Activated CD8-positive, alpha-beta T cell treated with anti-CD3 and anti-CD28 coated beads for 36 hours (primary cell): ENCODE data around the gene MEG3. TPM values are rescaled to one million over a fixed set of nuclear protein-coding genes. Genes with fewer than 3 reads are reported as not detected.
"Not testable (repeated sequence)": the region's sequence is repeated elsewhere in the genome, so short reads cannot be mapped to it uniquely, and the experiment has no call there.

Source experiments
- ATAC-seq: fragments of 200-7000 bp; cut with Tn5 transposase; one replicate; pipeline ENCODE4 v1.10.0; 2021; ENCODE audit warnings: mild to moderate bottlenecking, moderate library complexity
- CTCF ChIA-PET: fragments of 350-600 bp; sonication (Branson Sonifier 250); formaldehyde crosslinking; loops from one replicate; lab custom pipeline; 2021; ENCODE audit warnings: antibody characterized with exemption; lab: Charles Lee
- POLR2A ChIA-PET: fragments of 350-600 bp; sonication (Branson Sonifier 250); formaldehyde crosslinking; loops from one replicate; lab custom pipeline; 2021; ENCODE audit warnings: antibody characterized with exemption; lab: Charles Lee
- DNase-seq: peaks from one replicate; pipeline ENCODE4 v3.0.0-alpha.2; 2020
- H3K27ac Mint-ChIP-seq: one replicate; pipeline ENCODE4 v1.8.0; 2021; ENCODE audit warnings: mild to moderate bottlenecking, mixed read lengths
- H3K27me3 Mint-ChIP-seq: one replicate; pipeline ENCODE4 v1.8.0; 2021; ENCODE audit warnings: mixed read lengths
- H3K36me3 Mint-ChIP-seq: one replicate; pipeline ENCODE4 v1.8.0; 2021; ENCODE audit warnings: low read depth, mixed read lengths
- H3K4me1 Mint-ChIP-seq: one replicate; pipeline ENCODE4 v1.8.0; 2021; ENCODE audit warnings: low read depth, mixed read lengths
- H3K4me3 Mint-ChIP-seq: one replicate; pipeline ENCODE4 v1.8.0; 2021; ENCODE audit warnings: mild to moderate bottlenecking, moderate library complexity, mixed read lengths
- H3K9me3 Mint-ChIP-seq: one replicate; pipeline ENCODE4 v1.8.0; 2021; ENCODE audit warnings: mixed read lengths
- CTCF ChIP-seq: fragments of 200-600 bp; IDR thresholded peaks from one replicate; pipeline ENCODE4 v1.8.0; 2022; ENCODE audit warnings: antibody characterized with exemption, mild to moderate bottlenecking
- intact Hi-C: fragments of 100-400 bp; cut with micrococcal nuclease; formaldehyde crosslinking; loops from one replicate; pipeline ENCODE4 v1.10.0; 2022
- total RNA-seq, 2 experiments: library from RNA; stranded (reverse); gene quantifications; one replicate each; pipeline ENCODE4 v1.2.3, GENCODE V29; 2021

The MEG3 gene
- total RNA-seq, 2 experiments from 2014 or later = not detected

GRCh38 chr14:100796946-100797345 lies 29.0 kb upstream of the MEG3 start:
- TF ChIP-seq CTCF = no peak
- intact Hi-C loops = no loop called here
- Mint-ChIP-seq H3K4me1 (no peaks in the 10 kb centered on the region), H3K27me3 (peaks cover 5% of the 10 kb centered on the region), H3K36me3 (no peaks in the 10 kb centered on the region), H3K4me3 (no peak overlapping the region), H3K9me3 (no peaks in the 10 kb centered on the region), H3K27ac (no peak overlapping the region)
- CTCF ChIA-PET = no interaction called here
- ATAC-seq = no peak
- no peak for DNase-seq
- POLR2A ChIA-PET = no interaction called here

- DNase-seq (no peak), ATAC-seq (no peak)
- H3K27ac Mint-ChIP-seq = no peak overlapping the region
- intact Hi-C loops = no loop called here
- H3K9me3 Mint-ChIP-seq = no peaks in the 10 kb centered on the region
- no peak for TF ChIP-seq CTCF
- H3K27me3 Mint-ChIP-seq = peaks cover 3% of the 10 kb centered on the region
- POLR2A ChIA-PET = no interaction called here
- CTCF ChIA-PET = no interaction called here
- H3K4me3 Mint-ChIP-seq = no peak overlapping the region
- no peaks in the 10 kb centered on the region for H3K4me1 Mint-ChIP-seq
- no peaks in the 10 kb centered on the region for H3K36me3 Mint-ChIP-seq
These were observed 25.9 kb upstream of the MEG3 start for GRCh38 chr14:100800041-100800440.

GRCh38 chr14:100801433-100801832 lies 24.5 kb upstream of the MEG3 start:
- H3K4me3 Mint-ChIP-seq, H3K9me3 Mint-ChIP-seq, H3K27me3 Mint-ChIP-seq, H3K4me1 Mint-ChIP-seq, intact Hi-C loops, POLR2A ChIA-PET, CTCF ChIA-PET, ATAC-seq, DNase-seq, H3K36me3 Mint-ChIP-seq, H3K27ac Mint-ChIP-seq: not testable (repeated sequence)

- Mint-ChIP-seq H3K27me3 (peaks cover 1% of the 10 kb centered on the region), H3K27ac (no peak overlapping the region), H3K4me3 (no peak overlapping the region), H3K36me3 (no peaks in the 10 kb centered on the region), H3K9me3 (no peaks in the 10 kb centered on the region), H3K4me1 (no peaks in the 10 kb centered on the region)
- intact Hi-C loops = no loop called here
- ATAC-seq (no peak), DNase-seq (no peak)
- POLR2A ChIA-PET = no interaction called here
- CTCF ChIA-PET = no interaction called here
- TF ChIP-seq CTCF = no peak
These were observed 23.7 kb upstream of the MEG3 start for GRCh38 chr14:100802179-100802578.

GRCh38 chr14:100802766-100803165 lies 23.2 kb upstream of the MEG3 start:
- Mint-ChIP-seq H3K36me3 (no peaks in the 10 kb centered on the region), H3K27me3 (peaks cover 1% of the 10 kb centered on the region), H3K4me3 (no peak overlapping the region), H3K27ac (no peak overlapping the region), H3K4me1 (no peaks in the 10 kb centered on the region), H3K9me3 (no peaks in the 10 kb centered on the region)
- POLR2A ChIA-PET = no interaction called here
- TF ChIP-seq CTCF = no peak
- intact Hi-C loops = no loop called here
- no peak for DNase-seq
- no peak for ATAC-seq
- CTCF ChIA-PET = no interaction called here

- POLR2A ChIA-PET = no interaction called here
- no peaks in the 10 kb centered on the region for H3K27me3 Mint-ChIP-seq
- CTCF ChIA-PET = no interaction called here
- no peaks in the 10 kb centered on the region for H3K9me3 Mint-ChIP-seq
- H3K27ac Mint-ChIP-seq = no peak overlapping the region
- TF ChIP-seq CTCF = no peak
- no peaks in the 10 kb centered on the region for H3K36me3 Mint-ChIP-seq
- no peak for DNase-seq
- ATAC-seq = no peak
- no peak overlapping the region for H3K4me3 Mint-ChIP-seq
- intact Hi-C loops = no loop called here
- H3K4me1 Mint-ChIP-seq = no peaks in the 10 kb centered on the region
These were observed 22.7 kb upstream of the MEG3 start for GRCh38 chr14:100803226-100803625.
